ENCODE data around the gene BMPR1A. TPM values are rescaled to one million over a fixed set of nuclear protein-coding genes. Genes with fewer than 3 reads are reported as not detected.

The BMPR1A gene
- total and polyA plus RNA-seq, 4 donors = 2.2 to 16.0 (median 8.9) TPM

- no peak for TF ChIP-seq MAX (IDR thresholded peaks at IDR 0.05)
These were observed 200.5 kb downstream of the BMPR1A start (continued) for GRCh38 chr10:86956848-86957448.

DNA sequence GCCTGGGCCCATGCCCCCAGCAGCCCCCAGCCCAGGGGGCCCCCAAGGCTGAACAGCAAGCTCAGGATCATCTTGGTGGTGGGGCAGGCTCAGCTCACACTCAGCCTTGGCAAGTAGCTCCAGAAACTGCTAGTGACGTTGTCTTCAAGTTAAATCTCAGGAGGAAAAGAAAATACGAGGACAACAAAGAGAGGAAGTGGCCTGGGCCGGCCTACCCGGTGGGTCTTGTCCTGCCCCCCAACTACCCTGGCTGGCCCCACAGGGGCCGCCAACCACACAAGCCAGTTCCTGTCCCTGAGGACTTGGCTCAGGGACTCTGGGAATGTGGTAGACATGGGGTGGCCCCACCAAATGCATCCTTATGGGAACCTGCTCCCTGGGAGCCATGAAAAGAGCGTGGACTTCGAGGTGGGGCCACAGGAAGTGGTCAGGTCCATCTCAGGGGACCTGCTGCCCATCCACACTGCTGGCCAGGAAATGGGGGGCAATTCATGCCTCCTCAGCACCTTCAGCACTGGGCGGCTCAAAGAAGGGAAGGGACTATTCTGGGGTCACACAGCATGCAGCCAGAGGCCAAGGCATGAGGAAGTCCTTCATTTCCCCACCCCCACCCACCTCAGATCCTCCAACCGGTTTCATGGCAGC is 201.2 kb downstream of the BMPR1A start, which contains the start of gene MMRN2:
MMRN2 (minus strand) TSS at position 145 of the 645 bp plus-strand sequence; CDS start at position 71, 74 bp downstream.
- Histone ChIP-seq H3K9ac (ENCODE audit: low read depth in 1 of 2, low read length in 2 of 2) (peak within 1 kb of the TSS in 1 of 2 donors; percentile 14), H3K4me1 (ENCODE audit: control insufficient read depth in 4 of 4, insufficient read depth in 4 of 4, low read length in 3 of 4) (peaks cover 2 to 28% (median 15%) of the 10 kb centered on the region in 4 donors), H3K27ac (ENCODE audit: low read depth in 1 of 2, low read length in 2 of 2) (peak within 1 kb of the TSS; percentile 21 to 65), H3K4me3 (ENCODE audit: low read depth in 1 of 3, low read length in 3 of 3) (peak within 1 kb of the TSS in 1 of 3 donors; percentile 17), H3K27me3 (ENCODE audit: control insufficient read depth in 4 of 4, insufficient read depth in 4 of 4, low read length in 3 of 4) (no peaks in the 10 kb centered on the region), H3K9me3 (ENCODE audit: control insufficient read depth in 4 of 4, low read length in 3 of 4) (no peaks in the 10 kb centered on the region), H3K36me3 (ENCODE audit: control insufficient read depth in 4 of 4, insufficient read depth in 3 of 4, low read depth in 1 of 4, low read length in 3 of 4) (no peaks in the 10 kb centered on the region)
- no peak for DNase-seq (ENCODE audit: low spot score)
- TF ChIP-seq NR2F2 (IDR thresholded peaks at IDR 0.05) (peak; percentile 54), GABPA (IDR thresholded peaks at IDR 0.05 in 1 of 2, conservative IDR thresholded peaks at IDR 0.05 in 1 of 2) (no peak), JUND (IDR thresholded peaks at IDR 0.05) (no peak)
- TF ChIP-seq, protein P1, sequence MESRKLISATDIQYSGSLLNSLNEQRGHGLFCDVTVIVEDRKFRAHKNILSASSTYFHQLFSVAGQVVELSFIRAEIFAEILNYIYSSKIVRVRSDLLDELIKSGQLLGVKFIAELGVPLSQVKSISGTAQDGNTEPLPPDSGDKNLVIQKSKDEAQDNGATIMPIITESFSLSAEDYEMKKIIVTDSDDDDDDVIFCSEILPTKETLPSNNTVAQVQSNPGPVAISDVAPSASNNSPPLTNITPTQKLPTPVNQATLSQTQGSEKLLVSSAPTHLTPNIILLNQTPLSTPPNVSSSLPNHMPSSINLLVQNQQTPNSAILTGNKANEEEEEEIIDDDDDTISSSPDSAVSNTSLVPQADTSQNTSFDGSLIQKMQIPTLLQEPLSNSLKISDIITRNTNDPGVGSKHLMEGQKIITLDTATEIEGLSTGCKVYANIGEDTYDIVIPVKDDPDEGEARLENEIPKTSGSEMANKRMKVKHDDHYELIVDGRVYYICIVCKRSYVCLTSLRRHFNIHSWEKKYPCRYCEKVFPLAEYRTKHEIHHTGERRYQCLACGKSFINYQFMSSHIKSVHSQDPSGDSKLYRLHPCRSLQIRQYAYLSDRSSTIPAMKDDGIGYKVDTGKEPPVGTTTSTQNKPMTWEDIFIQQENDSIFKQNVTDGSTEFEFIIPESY (IDR thresholded peaks at IDR 0.05) = no peak
- 77% methylated on average over 9 of the region's 9 CpGs for WGBS

- Histone ChIP-seq H3K4me1 (ENCODE audit: control insufficient read depth in 4 of 4, insufficient read depth in 4 of 4, low read length in 3 of 4) (peaks cover 2 to 26% (median 15%) of the 10 kb centered on the region in 4 donors), H3K9me3 (ENCODE audit: control insufficient read depth in 4 of 4, low read length in 3 of 4) (no peaks in the 10 kb centered on the region), H3K9ac (ENCODE audit: low read depth in 1 of 2, low read length in 2 of 2) (no peak within 1 kb of the TSS), H3K27ac (ENCODE audit: low read depth in 1 of 2, low read length in 2 of 2) (peak within 1 kb of the TSS; percentile 21 to 65), H3K36me3 (ENCODE audit: control insufficient read depth in 4 of 4, insufficient read depth in 3 of 4, low read depth in 1 of 4, low read length in 3 of 4) (no peaks in the 10 kb centered on the region), H3K27me3 (ENCODE audit: control insufficient read depth in 4 of 4, insufficient read depth in 4 of 4, low read length in 3 of 4) (no peaks in the 10 kb centered on the region), H3K4me3 (ENCODE audit: low read depth in 1 of 3, low read length in 3 of 3) (no peak within 1 kb of the TSS)
- WGBS = 39% methylated on average over 22 of the region's 22 CpGs
- no peak for DNase-seq (ENCODE audit: low spot score)
- no peak for TF ChIP-seq GABPA (IDR thresholded peaks at IDR 0.05 in 1 of 2, conservative IDR thresholded peaks at IDR 0.05 in 1 of 2)
- TF ChIP-seq ATF3 (IDR thresholded peaks at IDR 0.05) = no peak
These were observed 201.9 kb downstream of the BMPR1A start, which contains the start of gene SNCG for GRCh38 chr10:86958116-86958900. Gene SNCG (plus strand): TSS chr10:86958599. CDS start chr10:86958698, 99 bp downstream.

- peak overlapping the region in 1 of 2 donors; percentile 25 for H3K27ac ChIP-seq (ENCODE audit: low read depth in 1 of 2, low read length in 2 of 2)
- no peak for DNase-seq (ENCODE audit: low spot score)
- H3K4me3 ChIP-seq (ENCODE audit: low read depth in 1 of 3, low read length in 3 of 3) = no peak overlapping the region
- no peak for TF ChIP-seq EGR1 (IDR thresholded peaks at IDR 0.05; ENCODE audit: low read depth in 2 of 2)
- no peak for TF ChIP-seq FOXA1 (IDR thresholded peaks at IDR 0.05)
- TF ChIP-seq FOXA2 (IDR thresholded peaks at IDR 0.05) = no peak
- TF ChIP-seq, protein P2, sequence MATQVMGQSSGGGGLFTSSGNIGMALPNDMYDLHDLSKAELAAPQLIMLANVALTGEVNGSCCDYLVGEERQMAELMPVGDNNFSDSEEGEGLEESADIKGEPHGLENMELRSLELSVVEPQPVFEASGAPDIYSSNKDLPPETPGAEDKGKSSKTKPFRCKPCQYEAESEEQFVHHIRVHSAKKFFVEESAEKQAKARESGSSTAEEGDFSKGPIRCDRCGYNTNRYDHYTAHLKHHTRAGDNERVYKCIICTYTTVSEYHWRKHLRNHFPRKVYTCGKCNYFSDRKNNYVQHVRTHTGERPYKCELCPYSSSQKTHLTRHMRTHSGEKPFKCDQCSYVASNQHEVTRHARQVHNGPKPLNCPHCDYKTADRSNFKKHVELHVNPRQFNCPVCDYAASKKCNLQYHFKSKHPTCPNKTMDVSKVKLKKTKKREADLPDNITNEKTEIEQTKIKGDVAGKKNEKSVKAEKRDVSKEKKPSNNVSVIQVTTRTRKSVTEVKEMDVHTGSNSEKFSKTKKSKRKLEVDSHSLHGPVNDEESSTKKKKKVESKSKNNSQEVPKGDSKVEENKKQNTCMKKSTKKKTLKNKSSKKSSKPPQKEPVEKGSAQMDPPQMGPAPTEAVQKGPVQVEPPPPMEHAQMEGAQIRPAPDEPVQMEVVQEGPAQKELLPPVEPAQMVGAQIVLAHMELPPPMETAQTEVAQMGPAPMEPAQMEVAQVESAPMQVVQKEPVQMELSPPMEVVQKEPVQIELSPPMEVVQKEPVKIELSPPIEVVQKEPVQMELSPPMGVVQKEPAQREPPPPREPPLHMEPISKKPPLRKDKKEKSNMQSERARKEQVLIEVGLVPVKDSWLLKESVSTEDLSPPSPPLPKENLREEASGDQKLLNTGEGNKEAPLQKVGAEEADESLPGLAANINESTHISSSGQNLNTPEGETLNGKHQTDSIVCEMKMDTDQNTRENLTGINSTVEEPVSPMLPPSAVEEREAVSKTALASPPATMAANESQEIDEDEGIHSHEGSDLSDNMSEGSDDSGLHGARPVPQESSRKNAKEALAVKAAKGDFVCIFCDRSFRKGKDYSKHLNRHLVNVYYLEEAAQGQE (IDR thresholded peaks at IDR 0.05) = no peak
- TF ChIP-seq TAF1 (conservative IDR thresholded peaks at IDR 0.05) = no peak
- peak; percentile 24 for TF ChIP-seq NR2F2 (IDR thresholded peaks at IDR 0.05)
- H3K36me3 ChIP-seq (ENCODE audit: control insufficient read depth in 4 of 4, insufficient read depth in 3 of 4, low read depth in 1 of 4, low read length in 3 of 4) = no peaks in the 10 kb centered on the region
- WGBS = 69% methylated on average over 16 of the region's 16 CpGs
- H3K27me3 ChIP-seq (ENCODE audit: control insufficient read depth in 4 of 4, insufficient read depth in 4 of 4, low read length in 3 of 4) = no peaks in the 10 kb centered on the region
- no peak overlapping the region for H3K9ac ChIP-seq (ENCODE audit: low read depth in 1 of 2, low read length in 2 of 2)
- H3K4me1 ChIP-seq (ENCODE audit: control insufficient read depth in 4 of 4, insufficient read depth in 4 of 4, low read length in 3 of 4) = peaks cover 0 to 18% (median 7%) of the 10 kb centered on the region in 4 donors
- H3K9me3 ChIP-seq (ENCODE audit: control insufficient read depth in 4 of 4, low read length in 3 of 4) = no peaks in the 10 kb centered on the region
These were observed 202.7 kb downstream of the BMPR1A start for GRCh38 chr10:86958901-86959736.
